Ascending aorta (tissue), 2 donors: ENCODE results near the gene SH3RF3. TPM values are rescaled to one million over a fixed set of nuclear protein-coding genes. Genes with fewer than 3 reads are reported as not detected.
"Not testable (repeated sequence)": the region's sequence is repeated elsewhere in the genome, so short reads cannot be mapped to it uniquely, and the experiment has no call there.

Experiments
- DNase-seq, 2 donors: peaks; one replicate each; pipeline ENCODE4 v3.0.0-alpha.2; 2019; ENCODE audit warnings: low spot score in 2 of 2
- H3K27ac ChIP-seq, 2 donors: fragments of 200-600 bp; sonication (generic); one replicate each; pipeline ENCODE4 v1.5.1; 2016 to 2017; ENCODE audit warnings: mild to moderate bottlenecking in 1 of 2
- H3K27me3 ChIP-seq: fragments of 200-600 bp; sonication (generic); one replicate; pipeline ENCODE4 v1.5.1; 2017
- H3K36me3 ChIP-seq, 2 donors: fragments of 200-600 bp; sonication (generic); one replicate each; pipeline ENCODE4 v1.5.1; 2016
- H3K4me1 ChIP-seq, 2 donors: fragments of 200-600 bp; sonication (generic); one replicate each; pipeline ENCODE4 v1.5.1; 2016 to 2017; ENCODE audit warnings: mild to moderate bottlenecking in 1 of 2
- H3K4me3 ChIP-seq, 2 donors: fragments of 200-600 bp; sonication (generic); one replicate each; pipeline ENCODE4 v1.5.1; 2016 to 2017; ENCODE audit warnings: mild to moderate bottlenecking in 1 of 2
- H3K9me3 ChIP-seq, 2 donors: fragments of 200-600 bp; sonication (generic); one replicate each; pipeline ENCODE4 v1.5.1; 2016
- CTCF ChIP-seq, 3 experiments: fragments of 200-600 bp in 2 of 3; fragments of 450-650 bp in 1 of 3; sonication (generic) in 2 of 3; IDR thresholded peaks; one replicate each; pipeline ENCODE4 v1.5.1; 2016 to 2019; ENCODE audit warnings: antibody characterized with exemption in 3 of 3, mild to moderate bottlenecking in 1 of 3, moderate library complexity in 1 of 3
- intact Hi-C: fragments of 100-400 bp; cut with DNase I; formaldehyde crosslinking; loops from one replicate; pipeline ENCODE4 v1.15.1; 2023
- total RNA-seq: library from RNA; depleted of rRNA; stranded (reverse); fragments of >200 nt; gene quantifications from one replicate; pipeline ENCODE4 v1.1.0, GENCODE V29; 2016

SH3RF3 gene
- total RNA-seq, 1 donor from 2014 or later = 53.5 TPM

- intact Hi-C loops = no loop called here
- no peaks in the 10 kb centered on the region for H3K9me3 ChIP-seq
- no peak overlapping the region for H3K4me3 ChIP-seq
- TF ChIP-seq CTCF (IDR thresholded peaks at IDR 0.05) = no peak
- no peaks in the 10 kb centered on the region for H3K27me3 ChIP-seq
- no peaks in the 10 kb centered on the region for H3K4me1 ChIP-seq
- DNase-seq = no peak
- H3K36me3 ChIP-seq = no peaks in the 10 kb centered on the region
- no peak overlapping the region for H3K27ac ChIP-seq
Measured at GRCh38 chr2:109535217-109535946, 406.4 kb downstream of the SH3RF3 start.

GRCh38 chr2:109536556-109536955 lies 407.6 kb downstream of the SH3RF3 start:
- H3K9me3 ChIP-seq, H3K36me3 ChIP-seq, DNase-seq, H3K4me1 ChIP-seq, H3K4me3 ChIP-seq, intact Hi-C loops, H3K27me3 ChIP-seq, H3K27ac ChIP-seq: not testable (repeated sequence)

- Histone ChIP-seq H3K27me3 (no peaks in the 10 kb centered on the region), H3K4me1 (no peaks in the 10 kb centered on the region), H3K9me3 (no peaks in the 10 kb centered on the region), H3K36me3 (peaks cover 0 to 2% of the 10 kb centered on the region in 2 donors), H3K27ac (no peak overlapping the region), H3K4me3 (no peak overlapping the region)
- DNase-seq = no peak
- intact Hi-C loops = no loop called here
- no peak for TF ChIP-seq CTCF (IDR thresholded peaks at IDR 0.05)
Measured at GRCh38 chr2:109537565-109538222, 408.7 kb downstream of the SH3RF3 start.

GRCh38 chr2:109538546-109538945 lies 409.5 kb downstream of the SH3RF3 start:
- Histone ChIP-seq H3K27me3 (no peaks in the 10 kb centered on the region), H3K4me1 (no peaks in the 10 kb centered on the region), H3K36me3 (peaks cover 0 to 3% of the 10 kb centered on the region in 2 donors), H3K9me3 (no peaks in the 10 kb centered on the region), H3K27ac (no peak overlapping the region), H3K4me3 (no peak overlapping the region)
- TF ChIP-seq CTCF (IDR thresholded peaks at IDR 0.05) = no peak
- intact Hi-C loops = no loop called here
- no peak for DNase-seq

- H3K36me3 ChIP-seq = peaks cover 0 to 13% of the 10 kb centered on the region in 2 donors
- H3K4me1 ChIP-seq = peaks cover 0 to 3% of the 10 kb centered on the region in 2 donors
- no peak overlapping the region for H3K27ac ChIP-seq
- H3K9me3 ChIP-seq = no peaks in the 10 kb centered on the region
- no peak for DNase-seq
- no peaks in the 10 kb centered on the region for H3K27me3 ChIP-seq
- TF ChIP-seq CTCF (IDR thresholded peaks at IDR 0.05) = no peak
- intact Hi-C loops = no loop called here
- no peak overlapping the region for H3K4me3 ChIP-seq
Measured at GRCh38 chr2:109542384-109542783, 413.4 kb downstream of the SH3RF3 start.
